ENCODE measurements around the gene SASS6. TPM values are rescaled to one million over a fixed set of nuclear protein-coding genes. Genes with fewer than 3 reads are reported as not detected.

Gene SASS6
- total RNA-seq, 4 donors from 2014 or later = 2.1 to 3.8 (median 2.4) TPM

DNA sequence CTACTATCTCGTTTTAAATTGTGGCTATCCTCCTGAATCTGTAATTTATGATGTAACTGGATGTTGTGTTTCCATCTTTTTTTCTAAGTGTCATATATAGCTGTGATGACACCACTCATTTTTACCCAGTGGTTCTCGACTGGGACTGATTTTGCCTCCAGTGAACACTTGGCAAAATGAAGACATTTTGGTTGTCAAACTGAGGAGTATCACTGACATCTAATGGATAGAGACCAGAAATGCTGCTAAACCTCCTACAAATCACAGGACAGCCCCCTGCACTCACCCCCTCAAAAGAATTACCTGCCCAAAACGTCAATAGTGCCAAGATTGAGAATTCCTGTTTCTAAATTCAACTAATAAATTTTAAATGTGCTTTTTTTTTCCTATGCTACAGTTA, 2.1 kb upstream of the SASS6 start:
- no peak overlapping the region for H3K27ac ChIP-seq
- TF ChIP-seq CTCF (IDR thresholded peaks at IDR 0.05) (no peak), EP300 (IDR thresholded peaks at IDR 0.05) (no peak), POLR2A (IDR thresholded peaks at IDR 0.05) (no peak), POLR2AphosphoS5 (IDR thresholded peaks at IDR 0.05) (no peak)
- 58% methylated on average over 3 of the region's 3 CpGs for WGBS
- H3K27me3 ChIP-seq = no peaks in the 10 kb centered on the region
- peaks cover 29% of the 10 kb centered on the region for H3K4me1 ChIP-seq
- no peak overlapping the region for H3K4me3 ChIP-seq
- peaks cover 29% of the 10 kb centered on the region for H3K36me3 ChIP-seq
- DNase-seq (ENCODE audit: low spot score in 2 of 2) = no peak
- no peaks in the 10 kb centered on the region for H3K9me3 ChIP-seq

DNA sequence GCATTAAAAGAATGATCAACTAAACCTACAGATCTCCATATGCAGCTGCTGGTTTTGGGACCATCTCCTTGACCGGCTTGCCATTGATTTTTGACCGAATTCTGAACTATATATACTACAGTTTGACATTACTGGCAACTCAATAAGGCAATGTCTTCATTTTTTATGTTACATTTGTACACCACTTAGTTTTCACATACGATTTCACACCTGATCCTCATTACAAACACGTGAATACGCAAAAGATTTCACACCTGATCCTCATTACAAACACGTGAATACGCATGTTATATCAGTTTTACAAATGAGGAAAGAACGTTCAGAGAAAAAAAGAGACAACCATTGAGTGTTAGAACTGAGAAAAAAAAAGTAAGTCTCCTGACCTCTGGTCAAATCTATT, 1.1 kb downstream of the SASS6 start:
- 71% methylated on average over 8 of the region's 8 CpGs for WGBS
- TF ChIP-seq POLR2AphosphoS5 (IDR thresholded peaks at IDR 0.05) (no peak), CTCF (IDR thresholded peaks at IDR 0.05) (no peak), POLR2A (IDR thresholded peaks at IDR 0.05) (no peak), EP300 (IDR thresholded peaks at IDR 0.05) (no peak)
- no peak overlapping the region for H3K27ac ChIP-seq
- H3K4me1 ChIP-seq = peaks cover 29% of the 10 kb centered on the region
- no peaks in the 10 kb centered on the region for H3K27me3 ChIP-seq
- no peaks in the 10 kb centered on the region for H3K36me3 ChIP-seq
- no peak overlapping the region for H3K4me3 ChIP-seq
- no peaks in the 10 kb centered on the region for H3K9me3 ChIP-seq
- DNase-seq (ENCODE audit: low spot score in 2 of 2) = no peak

DNA sequence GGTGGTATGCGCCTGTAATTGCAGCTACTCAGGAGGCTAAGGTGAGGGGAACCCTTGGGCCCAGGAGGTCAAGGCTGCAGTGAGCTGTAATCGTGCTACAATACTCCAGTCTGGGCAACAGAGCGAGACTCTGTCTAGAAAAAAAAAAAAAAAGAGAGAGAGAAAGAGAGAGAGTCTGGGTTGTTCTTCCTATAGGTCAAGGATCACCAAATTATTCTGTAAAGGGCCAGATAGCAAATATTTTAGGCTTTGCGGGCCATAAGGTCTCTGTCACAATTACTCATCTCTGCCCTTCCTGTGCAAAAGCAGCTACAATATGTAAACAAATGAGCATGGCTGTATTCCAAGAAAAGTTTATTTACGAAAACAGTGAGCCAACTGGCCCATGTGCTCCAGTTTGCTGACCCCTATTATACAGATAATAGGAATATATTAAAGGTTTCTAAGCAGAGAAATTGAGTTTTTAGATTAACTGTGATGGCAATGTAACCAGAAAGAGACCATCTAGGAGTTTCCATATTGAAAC, 2.1 kb downstream of the SASS6 start:
- DNase-seq (ENCODE audit: low spot score in 2 of 2) = no peak
- no peaks in the 10 kb centered on the region for H3K27me3 ChIP-seq
- H3K36me3 ChIP-seq = no peaks in the 10 kb centered on the region
- WGBS = 85% methylated on average over 5 of the region's 5 CpGs
- TF ChIP-seq POLR2AphosphoS5 (IDR thresholded peaks at IDR 0.05) = no peak
- no peak for TF ChIP-seq CTCF (IDR thresholded peaks at IDR 0.05)
- TF ChIP-seq EP300 (IDR thresholded peaks at IDR 0.05) = no peak
- no peak for TF ChIP-seq POLR2A (IDR thresholded peaks at IDR 0.05)
- no peaks in the 10 kb centered on the region for H3K9me3 ChIP-seq
- H3K27ac ChIP-seq = no peak overlapping the region
- H3K4me3 ChIP-seq = no peak overlapping the region
- peaks cover 29% of the 10 kb centered on the region for H3K4me1 ChIP-seq

- no peak for DNase-seq (ENCODE audit: low spot score in 2 of 2)
- Histone ChIP-seq H3K36me3 (no peaks in the 10 kb centered on the region), H3K9me3 (no peaks in the 10 kb centered on the region), H3K4me3 (no peak overlapping the region), H3K4me1 (peaks cover 6% of the 10 kb centered on the region), H3K27ac (no peak overlapping the region), H3K27me3 (no peaks in the 10 kb centered on the region)
- 76% methylated on average over 1 of the region's 1 CpG for WGBS
- no peak for TF ChIP-seq CTCF (IDR thresholded peaks at IDR 0.05)
- TF ChIP-seq POLR2AphosphoS5 (IDR thresholded peaks at IDR 0.05) = no peak
- TF ChIP-seq EP300 (IDR thresholded peaks at IDR 0.05) = no peak
- no peak for TF ChIP-seq POLR2A (IDR thresholded peaks at IDR 0.05)
Observed at GRCh38 chr1:100127226-100127625, 5.5 kb downstream of the SASS6 start.

GRCh38 chr1:100122177-100122576, 10.6 kb downstream of the SASS6 start:
- peaks cover 13% of the 10 kb centered on the region for H3K36me3 ChIP-seq
- H3K9me3 ChIP-seq = no peaks in the 10 kb centered on the region
- no peaks in the 10 kb centered on the region for H3K4me1 ChIP-seq
- H3K27me3 ChIP-seq = no peaks in the 10 kb centered on the region
- no peak for TF ChIP-seq EP300 (IDR thresholded peaks at IDR 0.05)
- TF ChIP-seq POLR2A (IDR thresholded peaks at IDR 0.05) = no peak
- no peak for DNase-seq (ENCODE audit: low spot score in 2 of 2)
- H3K27ac ChIP-seq = no peak overlapping the region
- 63% methylated on average over 1 of the region's 1 CpG for WGBS
- no peak overlapping the region for H3K4me3 ChIP-seq

GRCh38 chr1:100115524-100115923, 17.2 kb downstream of the SASS6 start:
- peaks cover 13% of the 10 kb centered on the region for H3K36me3 ChIP-seq
- no peaks in the 10 kb centered on the region for H3K4me1 ChIP-seq
- H3K9me3 ChIP-seq = no peaks in the 10 kb centered on the region
- H3K27ac ChIP-seq = no peak overlapping the region
- TF ChIP-seq POLR2AphosphoS5 (IDR thresholded peaks at IDR 0.05) (no peak), POLR2A (IDR thresholded peaks at IDR 0.05) (no peak), CTCF (IDR thresholded peaks at IDR 0.05) (no peak), EP300 (IDR thresholded peaks at IDR 0.05) (no peak)
- H3K4me3 ChIP-seq = no peak overlapping the region
- H3K27me3 ChIP-seq = no peaks in the 10 kb centered on the region
- WGBS = 95% methylated on average over 4 of the region's 4 CpGs
- DNase-seq (ENCODE audit: low spot score in 2 of 2) = no peak

All from suprapubic skin (tissue), 4 donors.